OCI-LY3 (cell line): ENCODE data around the gene SAMD4A.
A peak's percentile ranks its signal among the peaks of the same experiment; 100 is the strongest.

Experiments used
- H2AFZ ChIP-seq: fragments of 200-600, 300-600 bp; shearing (Covaris generic); 2 replicates; pipeline ENCODE4 v1.6.0; 2014; ENCODE audit warnings: antibody characterized with exemption, low read depth, low read length
- H3K27ac ChIP-seq: fragments of 200-600, 300-600 bp; sonication (generic); 2 replicates; pipeline ENCODE4 v1.5.1; 2014; ENCODE audit warnings: mild to moderate bottlenecking, low read length, moderate library complexity, mixed read lengths
- H3K27me3 ChIP-seq: fragments of 200-600, 300-600 bp; sonication (generic); 2 replicates; pipeline ENCODE4 v1.6.1; 2014; ENCODE audit warnings: low read depth, low read length, mixed read lengths
- H3K36me3 ChIP-seq: fragments of 200-600, 300-600 bp; sonication (generic); replicated peaks from 2 replicates; pipeline ENCODE3; 2014; ENCODE audit warnings: low read depth, low read length, mixed read lengths
- H3K4me1 ChIP-seq: fragments of 300-600, 200-600 bp; sonication (generic); 2 replicates; pipeline ENCODE4 v1.6.1; 2014; ENCODE audit warnings: low read length, mixed read lengths
- H3K4me2 ChIP-seq: fragments of 200-600, 300-600 bp; sonication (generic); 2 replicates; pipeline ENCODE4 v1.6.1; 2014; ENCODE audit warnings: low read length, mixed read lengths
- H3K4me3 ChIP-seq: fragments of 300-600, 200-600 bp; sonication (generic); 2 replicates; pipeline ENCODE4 v1.5.1; 2014; ENCODE audit warnings: antibody characterized with exemption, mild to moderate bottlenecking, low read length, moderate library complexity
- H3K79me2 ChIP-seq: fragments of 300-600, 200-600 bp; shearing (Covaris generic); 2 replicates; pipeline ENCODE4 v1.6.1; 2014; ENCODE audit warnings: mild to moderate bottlenecking, low read length, mixed read lengths
- H3K9ac ChIP-seq: fragments of 300-600, 200-600 bp; shearing (Covaris generic); 2 replicates; pipeline ENCODE4 v1.6.0; 2014; ENCODE audit warnings: mild to moderate bottlenecking, low read length, moderate library complexity
- H3K9me3 ChIP-seq: fragments of 200-600, 300-600 bp; shearing (Covaris generic); 2 replicates; pipeline ENCODE4 v1.6.1; 2014; ENCODE audit warnings: low read length, mixed read lengths; ENCODE audit not compliant: insufficient read depth
- H4K20me1 ChIP-seq: fragments of 200-600, 300-600 bp; sonication (generic); 2 replicates; pipeline ENCODE4 v1.6.1; 2016; ENCODE audit warnings: low read length, mixed read lengths; ENCODE audit not compliant: insufficient read depth
- EZH2phosphoT487 ChIP-seq: fragments of 200-600 bp; shearing (Covaris generic); IDR thresholded peaks from 2 replicates; pipeline ENCODE4 v1.6.1; 2018; ENCODE audit warnings: antibody characterized with exemption, mixed run types, low read depth
- TF ChIP-seq, protein P1 (sequence below): fragments of 200-600, 300-600 bp; sonication (generic); IDR thresholded peaks from 2 replicates; pipeline ENCODE4 v1.5.1; 2014; ENCODE audit warnings: antibody characterized with exemption, low read length, low read depth

The SAMD4A gene

DNA sequence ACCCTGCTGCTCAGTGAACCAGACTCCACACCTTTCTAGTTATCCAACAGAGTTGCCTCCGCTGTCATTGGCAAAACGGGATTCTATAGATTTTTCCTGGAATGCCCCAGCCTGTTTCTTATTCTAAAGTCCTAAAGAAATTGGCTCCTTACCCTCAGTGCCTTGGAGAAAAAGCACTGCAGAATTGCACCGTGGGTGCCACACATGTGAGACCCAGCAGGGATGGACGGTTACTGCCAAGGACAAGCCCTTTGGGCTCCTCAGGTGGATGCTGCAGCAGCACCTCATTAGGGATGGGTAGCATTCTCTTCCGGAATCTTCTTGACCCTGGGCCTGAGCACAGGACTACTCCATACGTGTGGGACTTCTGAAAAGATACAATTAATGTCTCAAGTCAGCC, 214.2 kb downstream of the SAMD4A start:
- Histone ChIP-seq H3K4me2 (no peak overlapping the region), H3K79me2 (no peaks in the 10 kb centered on the region), H3K9ac (no peak overlapping the region), H3K9me3 (no peaks in the 10 kb centered on the region), H3K27ac (no peak overlapping the region), H3K36me3 (no peaks in the 10 kb centered on the region), H4K20me1 (peaks cover 37% of the 10 kb centered on the region), H3K4me1 (peaks cover 26% of the 10 kb centered on the region), H2AFZ (no peak overlapping the region), H3K27me3 (peaks cover 92% of the 10 kb centered on the region), H3K4me3 (no peak overlapping the region)
- no peak for TF ChIP-seq EZH2phosphoT487
- TF ChIP-seq, protein P1, sequence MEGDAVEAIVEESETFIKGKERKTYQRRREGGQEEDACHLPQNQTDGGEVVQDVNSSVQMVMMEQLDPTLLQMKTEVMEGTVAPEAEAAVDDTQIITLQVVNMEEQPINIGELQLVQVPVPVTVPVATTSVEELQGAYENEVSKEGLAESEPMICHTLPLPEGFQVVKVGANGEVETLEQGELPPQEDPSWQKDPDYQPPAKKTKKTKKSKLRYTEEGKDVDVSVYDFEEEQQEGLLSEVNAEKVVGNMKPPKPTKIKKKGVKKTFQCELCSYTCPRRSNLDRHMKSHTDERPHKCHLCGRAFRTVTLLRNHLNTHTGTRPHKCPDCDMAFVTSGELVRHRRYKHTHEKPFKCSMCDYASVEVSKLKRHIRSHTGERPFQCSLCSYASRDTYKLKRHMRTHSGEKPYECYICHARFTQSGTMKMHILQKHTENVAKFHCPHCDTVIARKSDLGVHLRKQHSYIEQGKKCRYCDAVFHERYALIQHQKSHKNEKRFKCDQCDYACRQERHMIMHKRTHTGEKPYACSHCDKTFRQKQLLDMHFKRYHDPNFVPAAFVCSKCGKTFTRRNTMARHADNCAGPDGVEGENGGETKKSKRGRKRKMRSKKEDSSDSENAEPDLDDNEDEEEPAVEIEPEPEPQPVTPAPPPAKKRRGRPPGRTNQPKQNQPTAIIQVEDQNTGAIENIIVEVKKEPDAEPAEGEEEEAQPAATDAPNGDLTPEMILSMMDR = no peak

DNA sequence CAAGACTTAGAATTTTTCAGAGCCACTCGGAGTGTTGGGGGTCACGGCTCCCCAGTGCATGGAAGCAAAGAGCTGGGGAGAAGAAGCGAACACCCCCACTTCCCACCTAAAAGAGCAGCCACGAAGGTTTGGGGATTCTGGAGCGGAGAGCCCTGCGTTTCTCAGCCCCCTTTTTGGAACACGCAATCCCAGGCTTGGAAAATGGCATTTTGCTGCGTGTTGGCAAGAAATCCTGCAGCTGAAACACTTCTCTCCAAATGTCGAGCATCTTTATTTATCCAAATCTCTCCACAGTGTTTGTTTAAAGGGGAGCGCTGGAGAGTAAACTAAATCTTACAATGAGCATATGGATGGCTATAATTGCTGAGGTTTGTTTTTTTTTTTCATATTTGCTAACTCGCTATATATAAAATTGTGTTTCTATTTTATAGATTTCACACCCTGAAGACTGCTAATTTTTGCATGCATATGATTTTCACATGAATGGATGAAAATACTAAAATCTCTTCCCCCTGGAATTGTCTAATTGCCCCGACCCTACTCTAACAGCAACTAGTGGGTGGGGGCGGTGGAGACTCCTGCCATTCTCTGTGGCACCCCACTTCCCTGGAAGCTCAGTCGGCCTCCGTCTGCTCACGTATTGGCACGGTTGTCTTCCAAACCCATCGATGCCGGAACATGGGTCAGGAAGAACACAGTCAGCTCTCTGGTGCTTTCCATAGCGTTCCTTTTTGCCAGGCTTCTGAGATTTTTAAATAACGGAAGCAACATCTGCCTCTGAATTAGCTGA, 215.2 kb downstream of the SAMD4A start:
- peak overlapping the region; percentile 49 for H3K4me3 ChIP-seq
- TF ChIP-seq, protein P1 = no peak
- no peak for TF ChIP-seq EZH2phosphoT487
- H3K36me3 ChIP-seq = no peaks in the 10 kb centered on the region
- no peak overlapping the region for H3K9ac ChIP-seq
- no peaks in the 10 kb centered on the region for H3K9me3 ChIP-seq
- H3K79me2 ChIP-seq = no peaks in the 10 kb centered on the region
- H3K4me1 ChIP-seq = peaks cover 24% of the 10 kb centered on the region
- peak overlapping the region; percentile 61 for H3K4me2 ChIP-seq
- no peak overlapping the region for H3K27ac ChIP-seq
- H3K27me3 ChIP-seq = peaks cover 94% of the 10 kb centered on the region
- H2AFZ ChIP-seq = no peak overlapping the region
- peaks cover 34% of the 10 kb centered on the region for H4K20me1 ChIP-seq

DNA sequence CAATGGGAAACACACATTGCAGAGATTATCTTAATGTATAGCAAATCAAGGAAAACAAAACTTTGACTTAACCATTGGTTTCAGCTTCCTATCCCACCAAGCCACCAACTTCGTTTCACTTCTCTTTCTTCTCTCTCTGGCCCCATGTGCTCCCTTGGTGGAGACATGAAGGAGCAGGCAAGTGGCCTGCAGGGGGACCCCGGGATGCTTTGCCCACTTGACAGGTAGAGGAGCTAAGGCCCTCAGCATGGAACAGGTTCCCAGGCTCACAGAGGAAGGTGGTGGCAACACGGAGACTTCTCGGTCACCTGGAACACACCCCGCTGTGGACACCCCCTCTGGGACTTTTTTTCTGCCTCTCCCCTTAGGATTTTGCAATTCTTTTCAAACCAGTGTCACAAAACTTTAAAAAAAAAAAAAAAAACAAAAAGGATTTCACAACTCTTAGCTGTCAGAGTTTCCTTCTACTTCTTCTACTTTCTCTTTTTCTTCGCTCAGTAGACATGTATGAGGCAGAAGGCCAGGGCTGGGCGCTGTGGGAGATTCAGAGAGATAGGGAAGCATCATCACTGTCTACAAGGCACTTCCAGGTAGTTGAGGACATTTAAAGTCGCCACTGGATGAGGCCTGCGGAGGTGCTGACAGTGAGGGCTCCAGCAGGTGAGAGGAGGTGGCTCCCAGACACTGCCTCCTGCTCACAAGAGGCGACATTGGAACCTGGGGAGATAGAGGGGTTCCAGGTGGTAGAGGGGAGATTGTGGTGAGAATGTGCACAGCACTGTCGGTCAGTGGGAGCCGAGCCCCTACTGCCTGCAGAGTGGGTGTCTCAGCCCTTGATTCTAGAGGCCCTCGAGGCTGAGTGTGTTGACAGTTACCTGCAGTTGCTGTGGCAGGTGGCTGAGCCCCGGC, 216.1 kb downstream of the SAMD4A start:
- Histone ChIP-seq H3K9me3 (no peaks in the 10 kb centered on the region), H3K9ac (no peak overlapping the region), H4K20me1 (peaks cover 33% of the 10 kb centered on the region), H3K27ac (no peak overlapping the region), H3K79me2 (no peaks in the 10 kb centered on the region), H3K4me1 (peaks cover 22% of the 10 kb centered on the region), H3K36me3 (no peaks in the 10 kb centered on the region), H3K4me2 (peak overlapping the region; percentile 61), H3K4me3 (peak overlapping the region; percentile 49), H3K27me3 (peaks cover 93% of the 10 kb centered on the region), H2AFZ (no peak overlapping the region)
- TF ChIP-seq, protein P1 = peak; percentile 58
- no peak for TF ChIP-seq EZH2phosphoT487

DNA sequence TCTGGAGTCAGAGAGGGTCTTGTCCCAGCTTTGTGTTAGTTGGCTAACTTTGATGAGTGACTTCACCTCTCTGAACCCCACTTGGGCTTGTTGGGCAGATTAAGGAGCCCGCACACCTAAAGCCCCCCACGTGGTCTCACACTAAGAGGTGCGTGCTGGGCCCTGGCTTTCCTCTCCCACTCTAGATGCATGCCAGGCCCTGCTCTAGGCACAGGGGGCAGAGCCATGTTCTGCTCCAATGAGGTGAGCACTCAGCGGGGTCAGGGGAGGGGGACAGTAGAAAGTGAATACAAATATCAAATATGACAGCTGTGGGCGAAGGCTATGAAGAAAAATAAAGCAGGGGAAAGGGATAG, 216.7 kb downstream of the SAMD4A start:
- Histone ChIP-seq H3K27ac (no peak overlapping the region), H3K4me3 (no peak overlapping the region), H3K9me3 (no peaks in the 10 kb centered on the region)

More for the DNA sequence above, 216.7 kb downstream of the SAMD4A start:
- no peak for TF ChIP-seq EZH2phosphoT487
- TF ChIP-seq, protein P1 = no peak
- H3K27me3 ChIP-seq = peaks cover 91% of the 10 kb centered on the region
- H3K9ac ChIP-seq = no peak overlapping the region
- H3K36me3 ChIP-seq = no peaks in the 10 kb centered on the region
- peaks cover 22% of the 10 kb centered on the region for H3K4me1 ChIP-seq
- H4K20me1 ChIP-seq = peaks cover 33% of the 10 kb centered on the region
- no peak overlapping the region for H2AFZ ChIP-seq
- H3K4me2 ChIP-seq = no peak overlapping the region
- no peaks in the 10 kb centered on the region for H3K79me2 ChIP-seq
